Fibroblast of lung (primary cell): Measurements from ENCODE around the gene DDHD1.

Source experiments
- CTCF ChIP-seq, 2 donors: IDR thresholded peaks in 1 of 2; conservative IDR thresholded peaks in 1 of 2; 1 replicate in 1 of 2; 2 replicates in 1 of 2; pipeline ENCODE4 v1.5.1; 2011 to 2012; ENCODE audit warnings: low read length in 2 of 2, control low read depth in 1 of 2, inconsistent platforms in 1 of 2, low read depth in 1 of 2, mild to moderate bottlenecking in 1 of 2
- EZH2 ChIP-seq: IDR thresholded peaks from 2 replicates; pipeline ENCODE4 v1.5.1; 2012; ENCODE audit warnings: low read length, control low read depth, mild to moderate bottlenecking; ENCODE audit errors: missing control alignments

- no peak for TF ChIP-seq CTCF (conservative IDR thresholded peaks at IDR 0.05 in 1 of 2, IDR thresholded peaks at IDR 0.05 in 1 of 2; ENCODE audit: low read depth in 1 of 2, low read length in 2 of 2)
- TF ChIP-seq EZH2, result no peak
Observed at GRCh38 chr14:53144244-53144643, 8.9 kb downstream of the DDHD1 start.
